ENCODE results near the gene OLFML1.

OLFML1 gene

GRCh38 chr11:7451952-7452494 is 33.3 kb upstream of the OLFML1 start:
- no peak for ATAC-seq
- TF ChIP-seq POU6F1 (CRISPR knock-in tag; IDR thresholded peaks at IDR 0.05; ENCODE audit: borderline replicate concordance, low read depth): no peak
- TF ChIP-seq ZNF565 (CRISPR knock-in tag; conservative IDR thresholded peaks at IDR 0.05; ENCODE audit: low read depth): no peak
- TF ChIP-seq ZFP30 (CRISPR knock-in tag; IDR thresholded peaks at IDR 0.05): no peak
- no peak for TF ChIP-seq TCF4 (CRISPR knock-in tag; IDR thresholded peaks at IDR 0.05; ENCODE audit: borderline replicate concordance)
- TF ChIP-seq CSDC2 (CRISPR knock-in tag; IDR thresholded peaks at IDR 0.05): no peak
- no peak for TF ChIP-seq ZNF70 (CRISPR knock-in tag; IDR thresholded peaks at IDR 0.05)
- no peak for TF ChIP-seq PPARA (CRISPR knock-in tag; IDR thresholded peaks at IDR 0.05; ENCODE audit: borderline replicate concordance)
- no peak for TF ChIP-seq OSR1 (CRISPR knock-in tag; IDR thresholded peaks at IDR 0.05)
- no peak for TF ChIP-seq CSRNP3 (CRISPR knock-in tag; IDR thresholded peaks at IDR 0.05)
- no peak for TF ChIP-seq PATZ1 (CRISPR knock-in tag; IDR thresholded peaks at IDR 0.05; ENCODE audit: borderline replicate concordance)
- TF ChIP-seq ZNF8 (CRISPR knock-in tag; IDR thresholded peaks at IDR 0.05): no peak
- TF ChIP-seq RARB (CRISPR knock-in tag; IDR thresholded peaks at IDR 0.05): no peak
- no peak for TF ChIP-seq CREB5 (CRISPR knock-in tag; IDR thresholded peaks at IDR 0.05; ENCODE audit: low read depth)
- no peak for TF ChIP-seq SNAI2 (CRISPR knock-in tag; IDR thresholded peaks at IDR 0.05)
- no peak for TF ChIP-seq ZC3H10 (CRISPR knock-in tag; IDR thresholded peaks at IDR 0.05)
- TF ChIP-seq ARNTL (CRISPR knock-in tag; IDR thresholded peaks at IDR 0.05; ENCODE audit: borderline replicate concordance, low read depth): no peak
- TF ChIP-seq ISL1 (CRISPR knock-in tag; IDR thresholded peaks at IDR 0.05): no peak

- no peak for ATAC-seq
Observed at GRCh38 chr11:7454854-7455253, 30.5 kb upstream of the OLFML1 start.

GRCh38 chr11:7457211-7457610 is 28.1 kb upstream of the OLFML1 start:
- no peak for ATAC-seq
- TF ChIP-seq ISL1 (CRISPR knock-in tag; IDR thresholded peaks at IDR 0.05) (peak; percentile 57), ZNF8 (CRISPR knock-in tag; IDR thresholded peaks at IDR 0.05) (no peak), CSDC2 (CRISPR knock-in tag; IDR thresholded peaks at IDR 0.05) (no peak), RARB (CRISPR knock-in tag; IDR thresholded peaks at IDR 0.05) (no peak)

More at GRCh38 chr11:7454854-7455253, 30.5 kb upstream of the OLFML1 start:
- TF ChIP-seq OSR1 (CRISPR knock-in tag; IDR thresholded peaks at IDR 0.05): no peak

- peak; percentile 34; the same call in 1 of the 3 replicates for ATAC-seq
- TF ChIP-seq CSRNP3 (CRISPR knock-in tag; IDR thresholded peaks at IDR 0.05) (peak; percentile 89), OSR1 (CRISPR knock-in tag; IDR thresholded peaks at IDR 0.05) (no peak), CSDC2 (CRISPR knock-in tag; IDR thresholded peaks at IDR 0.05) (no peak), PPARA (CRISPR knock-in tag; IDR thresholded peaks at IDR 0.05; ENCODE audit: borderline replicate concordance) (peak; percentile 77; the same call in 1 of the 2 replicates), POU6F1 (CRISPR knock-in tag; IDR thresholded peaks at IDR 0.05; ENCODE audit: borderline replicate concordance, low read depth) (no peak), TCF4 (CRISPR knock-in tag; IDR thresholded peaks at IDR 0.05; ENCODE audit: borderline replicate concordance) (peak; percentile 100), TOX (CRISPR knock-in tag; IDR thresholded peaks at IDR 0.05; ENCODE audit: borderline replicate concordance) (no peak), ZC3H10 (CRISPR knock-in tag; IDR thresholded peaks at IDR 0.05) (no peak), BACH2 (CRISPR knock-in tag; IDR thresholded peaks at IDR 0.05; ENCODE audit: borderline replicate concordance) (peak; percentile 91), TSHZ2 (CRISPR knock-in tag; IDR thresholded peaks at IDR 0.05) (peak; percentile 100), ZNF565 (CRISPR knock-in tag; conservative IDR thresholded peaks at IDR 0.05; ENCODE audit: low read depth) (0 out of 2 replicates have a peak, but pooled peaks have one; percentile 18), SNAI2 (CRISPR knock-in tag; IDR thresholded peaks at IDR 0.05) (peak; percentile 98)
Observed at GRCh38 chr11:7462706-7463105, 22.6 kb upstream of the OLFML1 start.

Measured in SK-N-SH treated with all-trans-retinoic acid at 6 μM for 48 hours (cell line).